ENCODE results near the gene IL4. TPM values are rescaled to one million over a fixed set of nuclear protein-coding genes. Genes with fewer than 3 reads are reported as not detected.

Gene IL4
- total RNA-seq, 1 donor from 2014 or later = not detected

DNA sequence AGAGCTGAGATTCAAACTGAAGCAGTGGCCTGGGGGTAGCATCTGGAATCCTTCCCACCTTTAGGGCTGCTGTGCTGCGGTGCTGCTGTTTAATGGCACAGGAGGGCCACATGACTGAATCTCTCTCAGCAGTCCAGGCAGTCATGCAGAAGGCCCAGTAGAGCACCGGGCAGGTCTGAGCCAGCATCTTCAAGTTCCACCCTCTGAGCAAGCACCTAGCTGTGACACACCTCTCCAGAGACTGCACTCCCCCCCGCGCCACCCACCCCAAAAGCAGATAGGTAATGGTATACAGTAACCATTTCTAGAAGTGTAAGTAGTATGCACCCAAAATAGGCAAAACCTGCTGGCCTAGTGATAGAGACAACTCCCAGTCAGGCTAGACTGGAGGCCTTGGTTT, 8.2 kb downstream of the IL4 start:
- H3K4me3 ChIP-seq = no peak overlapping the region
- peaks cover 2% of the 10 kb centered on the region for H3K4me1 Mint-ChIP-seq

DNA sequence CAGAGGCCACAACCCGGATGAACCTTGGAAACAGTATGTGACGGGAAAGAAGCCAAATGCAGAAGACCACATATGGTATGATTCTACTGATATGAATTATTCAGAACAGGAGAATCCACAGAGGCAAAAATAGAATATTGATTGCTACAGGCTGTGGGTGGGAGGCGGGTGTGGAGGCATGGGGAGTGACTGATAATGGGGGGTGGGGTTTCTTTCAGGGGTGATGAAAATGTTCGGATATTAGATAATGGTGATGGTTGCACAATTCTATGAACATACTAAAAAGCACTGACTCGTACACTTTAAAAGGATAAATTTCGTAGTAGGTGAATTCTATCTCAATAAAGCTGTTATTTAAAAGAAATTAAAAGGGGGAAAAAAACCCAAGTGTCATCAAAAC, 10.7 kb downstream of the IL4 start:
- H3K27me3 Mint-ChIP-seq (ENCODE audit: insufficient read depth, low read depth) = no peaks in the 10 kb centered on the region
- Histone ChIP-seq H3K4me1 (no peaks in the 10 kb centered on the region), H3F3A (ENCODE audit: low read depth) (no peaks in the 10 kb centered on the region), H3K36me3 (no peaks in the 10 kb centered on the region), H3K9me3 (ENCODE audit: low read depth) (no peaks in the 10 kb centered on the region), H3K79me2 (ENCODE audit: low read depth) (no peaks in the 10 kb centered on the region), H2AFZ (replicated peaks) (no peak overlapping the region), H3K27me3 (no peaks in the 10 kb centered on the region), H3K4me2 (no peak overlapping the region), H4K20me1 (ENCODE audit: low read depth) (no peaks in the 10 kb centered on the region), H3K9ac (no peak overlapping the region), H3K27ac (no peak overlapping the region), H3K4me3 (no peak overlapping the region)
- peaks cover 2% of the 10 kb centered on the region for H3K36me3 Mint-ChIP-seq
- H3K4me1 Mint-ChIP-seq = no peaks in the 10 kb centered on the region
- DNase-seq (ENCODE audit: low spot score) = no peak
- no peaks in the 10 kb centered on the region for H3K9me3 Mint-ChIP-seq
- no peak overlapping the region for H3K4me3 Mint-ChIP-seq
- no peak overlapping the region for H3K27ac Mint-ChIP-seq
- TF ChIP-seq, protein P1, sequence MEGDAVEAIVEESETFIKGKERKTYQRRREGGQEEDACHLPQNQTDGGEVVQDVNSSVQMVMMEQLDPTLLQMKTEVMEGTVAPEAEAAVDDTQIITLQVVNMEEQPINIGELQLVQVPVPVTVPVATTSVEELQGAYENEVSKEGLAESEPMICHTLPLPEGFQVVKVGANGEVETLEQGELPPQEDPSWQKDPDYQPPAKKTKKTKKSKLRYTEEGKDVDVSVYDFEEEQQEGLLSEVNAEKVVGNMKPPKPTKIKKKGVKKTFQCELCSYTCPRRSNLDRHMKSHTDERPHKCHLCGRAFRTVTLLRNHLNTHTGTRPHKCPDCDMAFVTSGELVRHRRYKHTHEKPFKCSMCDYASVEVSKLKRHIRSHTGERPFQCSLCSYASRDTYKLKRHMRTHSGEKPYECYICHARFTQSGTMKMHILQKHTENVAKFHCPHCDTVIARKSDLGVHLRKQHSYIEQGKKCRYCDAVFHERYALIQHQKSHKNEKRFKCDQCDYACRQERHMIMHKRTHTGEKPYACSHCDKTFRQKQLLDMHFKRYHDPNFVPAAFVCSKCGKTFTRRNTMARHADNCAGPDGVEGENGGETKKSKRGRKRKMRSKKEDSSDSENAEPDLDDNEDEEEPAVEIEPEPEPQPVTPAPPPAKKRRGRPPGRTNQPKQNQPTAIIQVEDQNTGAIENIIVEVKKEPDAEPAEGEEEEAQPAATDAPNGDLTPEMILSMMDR (IDR thresholded peaks at IDR 0.05) = no peak
- TF ChIP-seq EZH2phosphoT487 (IDR thresholded peaks at IDR 0.05) (no peak), EZH2 (IDR thresholded peaks at IDR 0.05) (no peak)

More for the DNA sequence above, 8.2 kb downstream of the IL4 start:
- DNase-seq (ENCODE audit: low spot score) = no peak
- Mint-ChIP-seq H3K9me3 (no peaks in the 10 kb centered on the region), H3K36me3 (peaks cover 1% of the 10 kb centered on the region), H3K4me3 (no peak overlapping the region), H3K27ac (no peak overlapping the region), H3K27me3 (ENCODE audit: insufficient read depth, low read depth) (no peaks in the 10 kb centered on the region)
- H2AFZ ChIP-seq (replicated peaks) = no peak overlapping the region
- H3K27me3 ChIP-seq = no peaks in the 10 kb centered on the region
- no peaks in the 10 kb centered on the region for H4K20me1 ChIP-seq (ENCODE audit: low read depth)
- no peaks in the 10 kb centered on the region for H3K9me3 ChIP-seq (ENCODE audit: low read depth)
- no peaks in the 10 kb centered on the region for H3K79me2 ChIP-seq (ENCODE audit: low read depth)
- no peaks in the 10 kb centered on the region for H3K4me1 ChIP-seq
- H3K9ac ChIP-seq = no peak overlapping the region
- TF ChIP-seq EZH2phosphoT487 (IDR thresholded peaks at IDR 0.05) (no peak), EZH2 (IDR thresholded peaks at IDR 0.05) (no peak)
- TF ChIP-seq, protein P1 (IDR thresholded peaks at IDR 0.05) = no peak
- H3K27ac ChIP-seq = no peak overlapping the region
- H3K36me3 ChIP-seq = no peaks in the 10 kb centered on the region
- H3K4me2 ChIP-seq = no peak overlapping the region
- no peaks in the 10 kb centered on the region for H3F3A ChIP-seq (ENCODE audit: low read depth)

DNA sequence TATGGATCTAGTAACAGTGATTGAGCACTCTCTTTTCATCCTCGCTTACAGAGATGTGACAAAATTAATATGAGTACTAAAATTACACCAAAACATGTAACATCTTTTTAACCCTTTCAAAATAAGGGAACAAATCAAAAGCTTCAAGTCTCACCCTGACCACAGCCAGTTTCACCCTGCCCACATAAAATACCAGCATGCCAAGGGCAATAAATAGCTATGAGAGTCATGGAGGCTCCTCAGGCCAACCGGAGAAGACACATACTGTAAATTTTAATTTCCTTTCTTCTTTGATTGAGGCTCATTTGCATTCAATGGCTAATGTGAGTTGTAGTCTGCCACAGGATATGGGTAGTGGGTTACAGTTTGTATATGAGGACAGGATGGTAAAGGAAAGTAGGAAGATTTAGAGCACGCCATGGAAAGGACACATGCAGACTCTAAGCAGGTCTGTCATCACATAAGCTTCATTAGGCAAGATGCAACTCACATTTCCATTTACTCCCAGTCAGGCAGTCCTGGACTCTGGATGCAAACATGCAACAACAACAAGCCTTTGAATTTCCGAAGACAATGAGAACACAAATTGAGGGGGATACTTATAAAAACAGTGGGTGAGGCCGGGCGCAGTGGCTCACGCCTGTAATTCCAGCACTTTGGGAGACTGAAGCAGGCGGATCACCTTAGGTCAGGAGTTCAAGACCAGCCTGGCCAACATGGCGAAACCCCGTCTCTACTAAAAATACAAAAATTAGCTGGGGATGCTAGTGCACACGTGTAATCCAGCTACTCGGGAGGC, 11.3 kb downstream of the IL4 start:
- no peak overlapping the region for H3K9ac ChIP-seq
- no peak overlapping the region for H3K27ac ChIP-seq
- no peaks in the 10 kb centered on the region for H3K4me1 Mint-ChIP-seq
- TF ChIP-seq, protein P1 (IDR thresholded peaks at IDR 0.05) = no peak
- no peak for TF ChIP-seq EZH2 (IDR thresholded peaks at IDR 0.05)
- no peak for TF ChIP-seq EZH2phosphoT487 (IDR thresholded peaks at IDR 0.05)
- no peaks in the 10 kb centered on the region for H3K4me1 ChIP-seq
- H3K36me3 ChIP-seq = no peaks in the 10 kb centered on the region
- no peak overlapping the region for H3K27ac Mint-ChIP-seq
- H3K4me3 ChIP-seq = no peak overlapping the region
- no peak overlapping the region for H3K4me3 Mint-ChIP-seq
- H3K79me2 ChIP-seq (ENCODE audit: low read depth) = no peaks in the 10 kb centered on the region
- no peaks in the 10 kb centered on the region for H3K27me3 ChIP-seq
- H3K9me3 ChIP-seq (ENCODE audit: low read depth) = no peaks in the 10 kb centered on the region
- H2AFZ ChIP-seq (replicated peaks) = no peak overlapping the region
- DNase-seq (ENCODE audit: low spot score) = no peak
- H3K27me3 Mint-ChIP-seq (ENCODE audit: insufficient read depth, low read depth) = no peaks in the 10 kb centered on the region
- H3K4me2 ChIP-seq = no peak overlapping the region
- H4K20me1 ChIP-seq (ENCODE audit: low read depth) = no peaks in the 10 kb centered on the region
- no peaks in the 10 kb centered on the region for H3F3A ChIP-seq (ENCODE audit: low read depth)
- peaks cover 3% of the 10 kb centered on the region for H3K36me3 Mint-ChIP-seq
- no peaks in the 10 kb centered on the region for H3K9me3 Mint-ChIP-seq
